Tibial artery (tissue), 4 donors: Measurements from ENCODE around the gene CUX1.

Source experiments
- DNase-seq, 2 donors: peaks; one replicate each; pipeline ENCODE4 v3.0.0-alpha.2; 2019
- H3K27ac ChIP-seq, 2 donors: fragments of 200-600 bp; sonication (generic) in 1 of 2; 1 replicate in 1 of 2; 2 replicates in 1 of 2; pipeline ENCODE4 v1.5.1; 2018 to 2019; ENCODE audit warnings: mild to moderate bottlenecking in 1 of 2
- H3K27me3 ChIP-seq, 2 donors: fragments of 200-600 bp; sonication (generic) in 1 of 2; one replicate each; pipeline versions ENCODE4 v1.5.1 to v1.6.0; 2016 to 2019
- H3K36me3 ChIP-seq, 3 donors: fragments of 200-600 bp; sonication (generic) in 2 of 3; one replicate each; pipeline ENCODE4 v1.5.1; 2016 to 2019; ENCODE audit warnings: mild to moderate bottlenecking in 2 of 3
- H3K4me1 ChIP-seq, 4 donors: fragments of 200-600 bp; sonication (generic) in 2 of 4; 1 replicate in 3 of 4; 2 replicates in 1 of 4; pipeline ENCODE4 v1.5.1; 2016 to 2019
- H3K4me3 ChIP-seq, 2 donors: fragments of 200-600 bp; sonication (generic) in 1 of 2; 1 replicate in 1 of 2; 2 replicates in 1 of 2; pipeline ENCODE4 v1.5.1; 2018 to 2019; ENCODE audit warnings: mild to moderate bottlenecking in 2 of 2
- H3K9me3 ChIP-seq, 3 donors: fragments of 200-600 bp; sonication (generic) in 1 of 3; one replicate each; pipeline ENCODE4 v1.5.1; 2016 to 2019
- intact Hi-C: fragments of 100-400 bp; cut with DNase I; formaldehyde crosslinking; loops from one replicate; pipeline ENCODE4 v1.15.0; 2023; ENCODE audit warnings: low total_unique reads
- TF ChIP-seq, protein P1 (sequence below), 2 experiments: fragments of 200-600 bp in 1 of 2; fragments of 450-650 bp in 1 of 2; IDR thresholded peaks; one replicate each; pipeline ENCODE4 v1.5.1; 2017 to 2019; ENCODE audit warnings: antibody characterized with exemption in 2 of 2, mild to moderate bottlenecking in 1 of 2, moderate library complexity in 1 of 2

The CUX1 gene

DNA sequence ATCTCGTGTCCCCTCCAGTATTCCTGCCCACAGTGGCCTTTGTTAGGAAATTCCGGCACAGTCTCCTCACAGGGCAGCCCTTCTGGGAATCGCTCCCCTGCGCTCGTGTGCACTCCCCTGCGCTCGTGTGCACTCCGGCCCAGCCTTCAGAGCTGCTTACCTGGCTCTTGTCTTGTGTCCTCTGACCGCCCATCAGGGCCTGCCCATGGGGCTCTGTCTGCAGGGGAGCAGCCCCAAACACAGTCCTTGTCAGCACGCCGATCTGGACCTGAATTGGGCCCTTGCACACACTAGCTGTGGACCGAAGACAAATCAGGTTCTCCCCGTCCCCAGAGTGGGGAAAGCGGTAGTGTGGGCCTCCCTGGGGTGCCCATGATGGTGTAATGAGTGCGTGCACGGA, 179.4 kb downstream of the CUX1 start:
- Histone ChIP-seq H3K36me3 (no peaks in the 10 kb centered on the region), H3K4me1 (no peaks in the 10 kb centered on the region), H3K4me3 (no peak overlapping the region), H3K27me3 (no peaks in the 10 kb centered on the region), H3K27ac (no peak overlapping the region), H3K9me3 (no peaks in the 10 kb centered on the region)
- TF ChIP-seq, protein P1, sequence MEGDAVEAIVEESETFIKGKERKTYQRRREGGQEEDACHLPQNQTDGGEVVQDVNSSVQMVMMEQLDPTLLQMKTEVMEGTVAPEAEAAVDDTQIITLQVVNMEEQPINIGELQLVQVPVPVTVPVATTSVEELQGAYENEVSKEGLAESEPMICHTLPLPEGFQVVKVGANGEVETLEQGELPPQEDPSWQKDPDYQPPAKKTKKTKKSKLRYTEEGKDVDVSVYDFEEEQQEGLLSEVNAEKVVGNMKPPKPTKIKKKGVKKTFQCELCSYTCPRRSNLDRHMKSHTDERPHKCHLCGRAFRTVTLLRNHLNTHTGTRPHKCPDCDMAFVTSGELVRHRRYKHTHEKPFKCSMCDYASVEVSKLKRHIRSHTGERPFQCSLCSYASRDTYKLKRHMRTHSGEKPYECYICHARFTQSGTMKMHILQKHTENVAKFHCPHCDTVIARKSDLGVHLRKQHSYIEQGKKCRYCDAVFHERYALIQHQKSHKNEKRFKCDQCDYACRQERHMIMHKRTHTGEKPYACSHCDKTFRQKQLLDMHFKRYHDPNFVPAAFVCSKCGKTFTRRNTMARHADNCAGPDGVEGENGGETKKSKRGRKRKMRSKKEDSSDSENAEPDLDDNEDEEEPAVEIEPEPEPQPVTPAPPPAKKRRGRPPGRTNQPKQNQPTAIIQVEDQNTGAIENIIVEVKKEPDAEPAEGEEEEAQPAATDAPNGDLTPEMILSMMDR (IDR thresholded peaks at IDR 0.05) = no peak
- intact Hi-C loops = no loop called here
- no peak for DNase-seq

DNA sequence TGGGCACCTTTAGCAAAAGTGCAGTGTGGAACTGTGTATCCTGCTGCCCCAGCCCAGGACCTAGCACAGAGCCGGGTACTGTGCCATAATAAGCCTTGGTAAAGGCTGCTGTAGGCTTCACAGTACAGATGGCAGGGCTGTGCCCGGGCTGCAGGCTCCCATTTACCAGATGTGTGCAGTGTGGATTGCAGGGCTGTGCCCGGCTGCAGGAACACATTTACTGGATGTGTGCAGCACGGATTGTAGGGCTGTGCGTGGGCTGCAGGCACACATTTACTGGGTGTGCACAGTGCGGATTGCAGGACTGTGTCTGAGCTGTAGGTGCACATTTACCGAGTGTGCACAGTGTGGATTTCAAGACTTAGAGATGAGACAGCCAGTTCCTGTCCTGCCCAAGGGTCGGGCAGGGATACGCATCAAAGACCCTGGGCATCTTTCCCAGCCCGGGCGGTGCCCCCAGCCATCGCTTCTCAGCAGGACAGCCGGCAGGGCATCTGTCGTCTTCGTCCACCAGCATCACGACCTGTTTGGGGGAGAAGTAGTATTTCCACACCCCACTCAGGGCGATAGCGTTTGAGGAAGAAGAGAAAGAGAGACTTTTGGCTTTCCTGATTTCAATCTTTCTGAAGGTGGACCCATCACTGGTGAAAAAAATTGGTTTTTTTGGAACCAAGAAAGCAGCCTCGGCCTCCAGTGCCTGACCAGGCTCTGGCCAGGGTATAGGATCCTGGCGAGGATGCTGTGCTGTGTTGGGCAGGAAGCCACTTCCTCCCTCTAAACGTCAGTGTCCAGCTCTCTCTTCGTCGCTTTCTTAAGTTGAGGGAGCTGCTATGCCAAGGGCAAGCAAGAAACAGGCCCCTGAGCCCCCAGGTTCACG, 180.8 kb downstream of the CUX1 start:
- no peaks in the 10 kb centered on the region for H3K27me3 ChIP-seq
- no peak overlapping the region for H3K27ac ChIP-seq
- no peaks in the 10 kb centered on the region for H3K4me1 ChIP-seq
- intact Hi-C loops = no loop called here
- DNase-seq = no peak
- no peak overlapping the region for H3K4me3 ChIP-seq
- no peaks in the 10 kb centered on the region for H3K36me3 ChIP-seq
- TF ChIP-seq, protein P1 (IDR thresholded peaks at IDR 0.05) = no peak
- no peaks in the 10 kb centered on the region for H3K9me3 ChIP-seq

DNA sequence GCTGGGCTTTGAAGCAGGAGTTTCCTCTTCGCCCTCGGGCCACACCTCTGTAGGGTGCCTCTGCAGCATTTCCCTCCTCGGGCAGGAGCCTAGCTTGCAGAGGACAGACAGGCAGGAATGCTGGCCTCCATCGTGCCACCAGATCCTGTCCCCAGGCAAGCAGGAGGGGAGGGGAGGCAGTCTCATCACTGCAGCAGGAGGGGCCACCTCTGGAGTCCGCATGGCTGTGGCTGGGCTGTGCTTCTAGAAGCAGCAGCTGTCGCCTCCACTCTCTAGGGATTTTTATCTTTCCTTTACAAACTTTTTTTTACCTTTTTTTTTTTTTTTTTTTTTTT, 181.4 kb downstream of the CUX1 start:
- intact Hi-C loops = no loop called here
- DNase-seq = no peak
- no peaks in the 10 kb centered on the region for H3K27me3 ChIP-seq
- H3K36me3 ChIP-seq = no peaks in the 10 kb centered on the region
- H3K27ac ChIP-seq = no peak overlapping the region
- H3K4me3 ChIP-seq = no peak overlapping the region
- H3K9me3 ChIP-seq = no peaks in the 10 kb centered on the region
- TF ChIP-seq, protein P1 (IDR thresholded peaks at IDR 0.05) = no peak
- peaks cover 0 to under 1% (median 0%) of the 10 kb centered on the region in 4 donors for H3K4me1 ChIP-seq

DNA sequence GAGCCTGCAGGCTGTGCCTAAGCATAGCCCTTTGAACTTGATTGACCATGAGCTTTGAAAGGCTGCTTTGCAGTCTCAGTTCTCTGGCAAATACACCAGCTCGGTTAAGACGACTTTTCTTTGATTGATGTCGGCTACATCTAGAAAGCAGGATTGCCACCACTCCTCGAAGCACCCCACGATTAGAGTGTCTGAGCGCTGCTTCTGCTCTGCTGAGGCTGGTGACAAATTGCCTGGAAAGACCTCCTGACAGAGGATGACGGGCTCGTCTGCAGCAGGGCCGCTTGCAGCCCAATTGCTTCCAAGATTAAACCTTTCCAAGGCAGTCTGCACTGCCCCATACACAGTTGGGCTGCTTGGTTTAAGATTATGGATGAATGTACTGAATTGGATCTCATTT, 182.0 kb downstream of the CUX1 start:
- Histone ChIP-seq H3K4me1 (peaks cover 0 to 6% (median 0%) of the 10 kb centered on the region in 4 donors), H3K9me3 (no peaks in the 10 kb centered on the region), H3K27me3 (no peaks in the 10 kb centered on the region), H3K27ac (no peak overlapping the region), H3K4me3 (no peak overlapping the region), H3K36me3 (no peaks in the 10 kb centered on the region)
- TF ChIP-seq, protein P1 (IDR thresholded peaks at IDR 0.05) = no peak
- intact Hi-C loops = no loop called here
- no peak for DNase-seq

- intact Hi-C loops = no loop called here
- TF ChIP-seq, protein P1 (IDR thresholded peaks at IDR 0.05) = no peak
- Histone ChIP-seq H3K4me3 (no peak overlapping the region), H3K27me3 (no peaks in the 10 kb centered on the region), H3K27ac (no peak overlapping the region), H3K9me3 (no peaks in the 10 kb centered on the region), H3K36me3 (no peaks in the 10 kb centered on the region), H3K4me1 (peaks cover 0 to 13% (median under 1%) of the 10 kb centered on the region in 4 donors)
- no peak for DNase-seq
These were observed 182.7 kb downstream of the CUX1 start for GRCh38 chr7:102000123-102000522.
